ENCODE measurements around the gene GCM1. TPM values are rescaled to one million over a fixed set of nuclear protein-coding genes. Genes with fewer than 3 reads are reported as not detected.

The GCM1 gene
- total and polyA plus RNA-seq, 9 donors = not detected

DNA sequence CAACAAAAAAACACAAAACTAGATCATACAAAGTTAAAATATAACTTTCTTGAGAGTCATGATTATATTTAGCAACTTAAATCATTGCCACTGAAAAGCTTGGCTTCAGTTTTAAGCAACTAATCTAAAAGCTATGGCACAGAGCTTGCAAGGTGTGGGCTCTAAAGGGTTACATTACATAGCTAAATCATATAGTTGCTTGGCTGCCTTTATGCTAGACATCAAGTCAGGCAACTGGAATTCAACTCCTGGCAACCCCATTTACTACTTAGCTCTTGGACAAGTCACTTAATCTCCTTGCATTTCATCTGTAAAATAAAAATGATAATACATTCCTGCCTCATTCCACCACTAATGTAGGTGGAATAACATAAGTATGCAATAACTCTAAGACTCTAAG is 40.9 kb upstream of the GCM1 start:
- Histone ChIP-seq H3K27ac (no peak overlapping the region), H3K36me3 (no peaks in the 10 kb centered on the region), H3K9me3 (no peaks in the 10 kb centered on the region), H3K27me3 (no peaks in the 10 kb centered on the region), H3K4me3 (no peak overlapping the region), H3K4me1 (ENCODE audit: insufficient read depth) (peaks cover 1% of the 10 kb centered on the region)
- intact Hi-C loops (cut with DNase I) = no loop called here
- TF ChIP-seq, protein P1, sequence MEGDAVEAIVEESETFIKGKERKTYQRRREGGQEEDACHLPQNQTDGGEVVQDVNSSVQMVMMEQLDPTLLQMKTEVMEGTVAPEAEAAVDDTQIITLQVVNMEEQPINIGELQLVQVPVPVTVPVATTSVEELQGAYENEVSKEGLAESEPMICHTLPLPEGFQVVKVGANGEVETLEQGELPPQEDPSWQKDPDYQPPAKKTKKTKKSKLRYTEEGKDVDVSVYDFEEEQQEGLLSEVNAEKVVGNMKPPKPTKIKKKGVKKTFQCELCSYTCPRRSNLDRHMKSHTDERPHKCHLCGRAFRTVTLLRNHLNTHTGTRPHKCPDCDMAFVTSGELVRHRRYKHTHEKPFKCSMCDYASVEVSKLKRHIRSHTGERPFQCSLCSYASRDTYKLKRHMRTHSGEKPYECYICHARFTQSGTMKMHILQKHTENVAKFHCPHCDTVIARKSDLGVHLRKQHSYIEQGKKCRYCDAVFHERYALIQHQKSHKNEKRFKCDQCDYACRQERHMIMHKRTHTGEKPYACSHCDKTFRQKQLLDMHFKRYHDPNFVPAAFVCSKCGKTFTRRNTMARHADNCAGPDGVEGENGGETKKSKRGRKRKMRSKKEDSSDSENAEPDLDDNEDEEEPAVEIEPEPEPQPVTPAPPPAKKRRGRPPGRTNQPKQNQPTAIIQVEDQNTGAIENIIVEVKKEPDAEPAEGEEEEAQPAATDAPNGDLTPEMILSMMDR (IDR thresholded peaks at IDR 0.05) = no peak
- no peak for TF ChIP-seq EP300 (IDR thresholded peaks at IDR 0.05)
- no peak for TF ChIP-seq POLR2A (IDR thresholded peaks at IDR 0.05)
- no peak for DNase-seq

DNA sequence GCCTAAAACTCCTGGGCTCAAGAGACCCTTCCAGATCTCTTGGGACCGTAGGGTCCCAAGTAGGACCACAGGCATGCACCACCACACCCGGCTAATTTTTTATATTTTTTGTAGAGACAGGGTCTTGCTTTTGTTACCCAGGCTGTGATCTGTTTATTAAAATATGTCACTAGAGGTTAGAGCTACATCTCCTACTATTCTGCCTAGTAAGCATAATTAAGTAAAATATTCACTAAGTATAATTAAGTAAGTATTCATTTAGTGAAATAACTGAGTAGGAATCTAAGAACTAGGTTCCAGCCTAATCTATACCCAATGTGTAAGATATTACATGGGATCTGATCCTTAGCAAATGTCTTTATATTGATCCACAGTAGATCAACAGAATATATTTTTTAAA is 40.2 kb upstream of the GCM1 start:
- DNase-seq = no peak
- 87 to 92% (median 88%) methylated on average over 2 of the region's 2 CpGs for whole genome bisulfite sequencing, 3 donors
- intact Hi-C loops (cut with DNase I) = no loop called here
- Histone ChIP-seq H3K27ac (no peak overlapping the region), H3K4me1 (ENCODE audit: insufficient read depth) (peaks cover 1% of the 10 kb centered on the region), H3K27me3 (no peaks in the 10 kb centered on the region), H3K36me3 (no peaks in the 10 kb centered on the region), H3K9me3 (no peaks in the 10 kb centered on the region), H3K4me3 (no peak overlapping the region)
- TF ChIP-seq POLR2A (IDR thresholded peaks at IDR 0.05) (no peak), EP300 (IDR thresholded peaks at IDR 0.05) (no peak)
- TF ChIP-seq, protein P1 (IDR thresholded peaks at IDR 0.05) = no peak

DNA sequence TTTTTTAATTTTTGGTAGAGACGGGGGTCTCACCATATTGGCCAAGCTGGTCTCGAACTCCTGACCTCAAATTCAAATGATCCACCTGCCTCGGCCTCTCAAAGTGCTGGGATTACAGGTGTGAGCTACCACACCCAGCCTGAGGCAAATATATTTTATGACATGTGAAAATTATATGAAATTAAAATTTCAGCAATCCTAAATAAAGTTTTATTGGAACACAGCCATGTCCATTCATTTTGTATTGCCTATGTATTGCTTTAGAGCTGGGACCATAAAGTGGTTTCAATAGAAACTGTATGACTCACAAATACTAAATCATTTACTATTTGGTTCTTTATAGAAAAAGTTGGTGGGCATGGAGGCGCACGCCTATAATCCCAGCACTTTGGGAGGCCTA is 32.0 kb upstream of the GCM1 start:
- Histone ChIP-seq H3K36me3 (no peaks in the 10 kb centered on the region), H3K4me3 (no peak overlapping the region), H3K9me3 (no peaks in the 10 kb centered on the region), H3K27me3 (no peaks in the 10 kb centered on the region), H3K27ac (no peak overlapping the region), H3K4me1 (ENCODE audit: insufficient read depth) (no peaks in the 10 kb centered on the region)
- DNase-seq = no peak
- intact Hi-C loops (cut with DNase I) = no loop called here
- TF ChIP-seq POLR2A (IDR thresholded peaks at IDR 0.05) (no peak), EP300 (IDR thresholded peaks at IDR 0.05) (no peak)
- TF ChIP-seq, protein P1 (IDR thresholded peaks at IDR 0.05) = no peak
- 96 to 98% (median 96%) methylated on average over 5 of the region's 5 CpGs for WGBS, 3 donors

DNA sequence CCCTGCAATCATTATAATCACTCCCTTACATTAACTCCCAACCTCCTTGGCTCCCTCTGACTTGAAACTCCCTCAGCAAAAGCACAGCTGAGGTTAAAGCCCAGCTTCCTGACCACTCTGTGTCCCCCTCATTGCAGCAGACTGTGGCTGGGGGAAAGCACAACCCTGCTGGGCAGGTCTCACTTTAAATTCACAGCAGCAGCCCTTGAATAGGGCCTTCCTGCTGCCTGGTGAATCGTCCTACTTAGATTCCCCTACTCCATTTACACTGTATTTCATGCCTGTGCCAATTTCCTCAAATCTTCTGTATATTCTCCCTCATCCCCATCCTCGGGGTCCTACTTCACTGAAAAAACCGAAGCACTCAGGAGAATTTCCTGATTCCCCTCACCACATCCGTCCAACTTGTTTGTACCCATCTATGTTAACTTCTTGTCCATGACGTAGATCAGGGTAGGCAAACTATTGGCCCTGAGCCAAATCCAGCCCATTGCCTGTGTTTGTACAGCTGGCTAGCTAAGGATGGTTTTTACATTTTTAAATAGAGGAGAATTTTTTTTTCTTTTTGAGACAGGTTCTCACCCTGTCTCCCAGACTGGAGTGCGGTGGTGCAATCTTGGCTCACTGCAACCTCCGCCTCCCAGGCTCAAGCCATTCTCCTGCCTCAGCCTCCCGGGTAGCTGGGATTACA is 31.5 kb upstream of the GCM1 start:
- no peaks in the 10 kb centered on the region for H3K36me3 ChIP-seq
- no peaks in the 10 kb centered on the region for H3K4me1 ChIP-seq (ENCODE audit: insufficient read depth)
- no peak overlapping the region for H3K27ac ChIP-seq
- intact Hi-C loops (cut with DNase I) = no loop called here
- peak in 2 of 5 donors; percentile 8 to 29 for DNase-seq
- H3K4me3 ChIP-seq = no peak overlapping the region
- no peak for TF ChIP-seq EP300 (IDR thresholded peaks at IDR 0.05)
- TF ChIP-seq, protein P1 (IDR thresholded peaks at IDR 0.05) = no peak
- no peak for TF ChIP-seq POLR2A (IDR thresholded peaks at IDR 0.05)
- WGBS, 3 donors = 54 to 60% (median 54%) methylated on average over 8 of the region's 8 CpGs
- no peaks in the 10 kb centered on the region for H3K27me3 ChIP-seq
- H3K9me3 ChIP-seq = no peaks in the 10 kb centered on the region
